ENCODE data around the gene OGFOD2. TPM values are rescaled to one million over a fixed set of nuclear protein-coding genes. Genes with fewer than 3 reads are reported as not detected.
A peak's percentile ranks its signal among the peaks of the same experiment; 100 is the strongest.

Gene OGFOD2
- total and polyA plus RNA-seq, 2 of the 13 experiments (the other 11 are each of a cell fraction or from before 2014, with no cell fraction given): 13.2 to 14.6 TPM

- TF ChIP-seq ZNF276 (CRISPR knock-in tag; IDR thresholded peaks at IDR 0.05; ENCODE audit: low read depth) (no peak), MTA1 (CRISPR knock-in tag; IDR thresholded peaks at IDR 0.05; ENCODE audit: borderline replicate concordance) (no peak), ZFP62 (CRISPR knock-in tag; IDR thresholded peaks at IDR 0.05) (no peak), SKIL (CRISPR knock-in tag; IDR thresholded peaks at IDR 0.05; ENCODE audit: borderline replicate concordance) (no peak), REST (IDR thresholded peaks at IDR 0.05; ENCODE audit: borderline replicate concordance in 1 of 2, low read depth in 1 of 2, low read length in 2 of 2) (no peak), SAP130 (CRISPR knock-in tag; IDR thresholded peaks at IDR 0.05; ENCODE audit: low read depth) (no peak), EEA1 (CRISPR knock-in tag; IDR thresholded peaks at IDR 0.05; ENCODE audit: borderline replicate concordance) (no peak), SNRNP70 (IDR thresholded peaks at IDR 0.05; ENCODE audit: low read depth, low read length) (no peak), ZBTB25 (CRISPR knock-in tag; IDR thresholded peaks at IDR 0.05) (no peak), HNRNPL (IDR thresholded peaks at IDR 0.05; ENCODE audit: low read depth, low read length) (peak; percentile 65; the same call in 1 of the 2 replicates), USF2 (IDR thresholded peaks at IDR 0.05; ENCODE audit: low read depth, low read length) (no peak), USF2 (CRISPR knock-in tag; IDR thresholded peaks at IDR 0.05; ENCODE audit: borderline replicate concordance) (no peak), ZSCAN5A (CRISPR knock-in tag; IDR thresholded peaks at IDR 0.05; ENCODE audit: borderline replicate concordance) (no peak), KLF12 (CRISPR knock-in tag; IDR thresholded peaks at IDR 0.05; ENCODE audit: borderline replicate concordance) (no peak), ZFX (CRISPR knock-in tag; IDR thresholded peaks at IDR 0.05; ENCODE audit: low read depth) (0 out of 2 replicates have a peak, but pooled peaks have one; percentile 44)
Measured at GRCh38 chr12:122983789-122984515, 8.9 kb downstream of the OGFOD2 start (continued).

Data from HepG2 (cell line).